Activated T-helper 1 cell treated with anti-CD3 and anti-CD28 coated beads, Interleukin-12 subunit alpha, Interleukin-12 subunit beta, Interleukin-2, Interleukin-4 antibody, amounts not matched to agents 30 ng/mL and 10 ng/mL and 1 ng/mL, durations not matched to agents 14 hours and 24 hours and 36 hours (primary cell): Measurements from ENCODE around the gene ZMYM2. TPM values are rescaled to one million over a fixed set of nuclear protein-coding genes. Genes with fewer than 3 reads are reported as not detected.

Experiments used
- DNase-seq: peaks from one replicate; pipeline ENCODE4 v3.0.0; 2021; ENCODE audit warnings: low spot score
- H3K27ac Mint-ChIP-seq: one replicate; pipeline ENCODE4 v1.8.0; 2021; ENCODE audit warnings: mild to moderate bottlenecking, mixed read lengths
- H3K27me3 Mint-ChIP-seq: one replicate; pipeline ENCODE4 v1.8.0; 2022; ENCODE audit warnings: mild to moderate bottlenecking, moderate library complexity, mixed read lengths; ENCODE audit not compliant: insufficient read depth
- H3K36me3 Mint-ChIP-seq: one replicate; pipeline ENCODE4 v1.8.0; 2021; ENCODE audit warnings: low read depth, mixed read lengths
- H3K4me1 Mint-ChIP-seq: one replicate; pipeline ENCODE4 v1.8.0; 2021; ENCODE audit warnings: low read depth, mixed read lengths
- H3K4me3 Mint-ChIP-seq: one replicate; pipeline ENCODE4 v1.8.0; 2021; ENCODE audit warnings: mild to moderate bottlenecking, moderate library complexity, mixed read lengths
- H3K9me3 Mint-ChIP-seq: one replicate; pipeline ENCODE4 v1.8.0; 2021; ENCODE audit warnings: mixed read lengths
- intact Hi-C: fragments of 100-400 bp; cut with micrococcal nuclease; formaldehyde crosslinking; loops from one replicate; pipeline ENCODE4 v1.15.1; 2024
- total RNA-seq: library from RNA; stranded (reverse); gene quantifications from 2 replicates; pipeline ENCODE4 v1.2.3, GENCODE V29; 2022

The ZMYM2 gene
- total RNA-seq = 60.9 and 65.1 TPM in 2 replicates

DNA sequence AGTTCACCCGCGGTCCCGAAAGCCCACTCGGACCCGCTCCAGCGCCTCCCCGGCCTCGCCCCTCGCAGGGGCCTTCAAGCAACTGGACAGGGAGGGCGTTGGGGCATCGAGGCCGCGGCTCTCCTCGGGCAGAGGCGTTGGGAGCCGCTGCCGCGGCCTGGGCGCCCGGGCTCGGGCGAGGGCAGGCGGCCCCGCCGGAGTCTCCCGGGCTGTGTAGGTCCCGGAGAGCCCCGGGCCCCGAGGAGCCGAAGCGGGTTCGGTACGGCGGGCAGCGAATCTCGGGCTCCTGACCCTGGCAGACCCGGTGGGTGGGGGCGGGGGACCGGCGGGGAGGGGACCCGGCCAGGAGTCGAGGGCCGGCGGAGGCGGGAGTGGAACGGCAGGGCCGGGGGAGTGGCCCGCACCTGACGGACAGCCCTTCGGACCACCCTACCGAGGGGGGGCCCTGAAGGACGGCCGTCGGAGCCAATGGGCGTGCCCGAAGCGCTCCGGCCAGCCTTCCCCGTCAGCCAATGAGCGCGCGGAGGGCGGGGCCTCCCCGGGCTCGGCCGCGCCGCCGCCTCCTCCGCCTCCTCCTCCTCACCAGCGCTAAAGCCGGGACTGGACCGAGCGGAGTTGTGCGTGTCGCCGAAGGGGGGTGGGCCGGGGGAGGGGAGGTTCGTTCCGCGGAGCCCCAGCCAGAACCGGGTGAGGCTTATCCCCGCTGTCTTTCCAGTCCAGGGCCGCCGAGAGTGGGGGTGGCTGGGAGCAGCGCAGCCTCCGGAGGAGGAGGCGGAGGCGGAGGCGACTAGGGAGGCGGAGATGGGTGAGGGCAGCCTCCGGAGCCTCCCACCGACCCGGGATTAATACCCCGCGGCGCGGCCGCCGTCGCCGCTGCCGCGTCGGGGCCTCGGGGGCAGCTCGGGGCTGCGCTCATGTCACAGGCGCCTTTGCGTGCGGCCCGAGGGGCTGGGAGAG, at the start of gene ZMYM2:
ZMYM2 (plus strand) TSS at position 573 of the 957 bp plus-strand sequence. CDS start 34,346 bp downstream, outside the sequence.
- peaks cover 9% of the 10 kb centered on the region for H3K27me3 Mint-ChIP-seq
- peak within 1 kb of the TSS; percentile 95 for H3K4me3 Mint-ChIP-seq
- peaks cover 25% of the 10 kb centered on the region for H3K4me1 Mint-ChIP-seq
- H3K36me3 Mint-ChIP-seq = peaks cover 9% of the 10 kb centered on the region
- intact Hi-C loops = loop anchor here (1.0 to 10.0 kb wide), 6 partner anchors 175 to 1646 kb away; partner anchors contain the start of genes CRYL1, IFT88, MICU2 and MPHOSPH8
- H3K27ac Mint-ChIP-seq = peak within 1 kb of the TSS; percentile 93
- DNase-seq = peak; percentile 97
- no peaks in the 10 kb centered on the region for H3K9me3 Mint-ChIP-seq

DNA sequence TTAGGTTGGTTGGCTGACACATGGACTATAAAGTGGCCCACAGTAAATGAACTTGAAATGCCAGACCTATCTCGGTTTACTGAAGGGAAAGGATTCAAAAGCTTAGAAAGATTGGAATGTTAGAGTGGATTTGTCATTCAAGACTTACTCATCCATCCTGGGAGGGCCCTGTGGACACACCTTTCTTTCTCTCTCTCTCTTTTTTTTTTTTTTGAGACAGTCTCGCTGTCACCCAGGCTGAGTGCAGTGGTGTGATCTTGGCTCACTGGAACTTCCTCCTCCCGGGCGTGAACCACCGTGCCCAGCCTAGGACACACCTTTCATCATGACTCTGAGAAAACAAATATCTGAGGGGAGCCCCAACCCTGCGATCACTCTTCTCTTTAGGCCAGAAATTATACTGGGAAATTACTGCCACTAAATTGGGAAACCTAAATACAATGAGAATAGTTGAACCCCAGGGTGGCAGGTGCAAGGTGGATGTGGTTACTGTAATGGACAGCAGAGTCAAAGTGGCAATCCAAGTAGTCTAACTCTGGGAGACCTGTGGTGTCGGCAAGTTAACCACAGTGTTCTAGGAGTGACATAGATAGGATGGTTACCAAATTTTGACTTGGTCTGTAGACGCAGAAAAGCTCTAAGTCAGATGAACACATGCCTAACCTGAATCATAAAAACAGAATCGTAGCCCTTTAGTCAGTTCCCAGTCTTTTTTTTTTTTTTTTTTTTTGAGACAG, 48.0 kb upstream of the ZMYM2 start:
- Mint-ChIP-seq H3K27me3 (peaks cover 4% of the 10 kb centered on the region), H3K36me3 (no peaks in the 10 kb centered on the region), H3K9me3 (no peaks in the 10 kb centered on the region), H3K4me1 (no peaks in the 10 kb centered on the region), H3K4me3 (no peak overlapping the region), H3K27ac (no peak overlapping the region)
- intact Hi-C loops = no loop called here
- no peak for DNase-seq

DNA sequence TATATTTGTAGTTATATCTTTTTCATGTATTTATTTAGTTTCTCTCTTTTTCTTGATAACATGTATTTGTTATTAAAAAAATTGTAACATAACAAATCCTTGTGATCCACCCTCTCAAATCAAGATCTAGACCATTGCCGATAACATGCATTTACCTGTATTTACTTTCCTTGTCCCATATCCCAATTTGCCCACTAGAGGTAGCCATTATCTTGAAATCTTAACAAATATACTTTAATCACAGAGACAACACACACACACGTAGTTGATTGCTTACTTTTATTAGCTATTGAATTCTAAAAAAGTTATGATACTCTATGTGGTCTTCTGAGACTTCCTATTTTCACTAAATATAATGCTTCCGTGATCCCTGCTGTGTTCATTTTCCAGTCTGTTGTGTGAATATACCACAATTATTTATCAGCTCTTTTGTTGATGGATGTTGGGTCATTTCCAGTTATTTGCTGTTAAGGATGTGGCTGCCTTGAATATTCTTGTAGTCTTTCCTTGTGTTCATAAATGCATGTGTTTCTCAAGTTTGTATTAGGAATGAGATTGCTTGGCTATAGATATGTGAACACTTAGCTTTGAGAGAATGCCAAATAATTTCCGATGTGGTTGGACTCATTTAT, 31.3 kb upstream of the ZMYM2 start:
- no peaks in the 10 kb centered on the region for H3K36me3 Mint-ChIP-seq
- no peak overlapping the region for H3K27ac Mint-ChIP-seq
- no peaks in the 10 kb centered on the region for H3K27me3 Mint-ChIP-seq
- no peaks in the 10 kb centered on the region for H3K4me1 Mint-ChIP-seq
- no peak for DNase-seq
- intact Hi-C loops = loop anchor here (1.0 kb wide), 2 partner anchors 33 to 236 kb away; no protein-coding TSS in a partner anchor
- H3K4me3 Mint-ChIP-seq = no peak overlapping the region
- no peaks in the 10 kb centered on the region for H3K9me3 Mint-ChIP-seq

DNA sequence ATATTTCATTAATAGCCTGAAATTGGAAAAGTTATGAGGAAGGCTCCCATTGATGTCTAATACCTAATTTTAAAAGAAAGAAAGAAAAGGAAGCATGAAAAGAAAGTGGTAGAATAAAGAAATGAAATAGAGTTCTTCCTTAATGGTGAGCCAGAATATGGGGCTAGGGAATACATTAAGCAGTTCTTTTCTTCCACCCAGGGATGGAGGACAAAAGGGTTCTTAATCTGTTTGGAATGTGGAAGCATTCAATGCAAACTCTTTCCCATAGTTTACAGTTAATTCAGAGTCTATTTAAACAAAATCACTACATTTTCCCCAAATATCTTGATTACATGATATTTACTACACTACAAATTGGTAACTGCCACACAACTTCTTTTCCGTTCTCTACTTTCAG, 18.4 kb upstream of the ZMYM2 start:
- Mint-ChIP-seq H3K4me3 (no peak overlapping the region), H3K27me3 (peaks cover 25% of the 10 kb centered on the region), H3K9me3 (no peaks in the 10 kb centered on the region), H3K27ac (no peak overlapping the region), H3K4me1 (no peaks in the 10 kb centered on the region), H3K36me3 (no peaks in the 10 kb centered on the region)
- DNase-seq = no peak
- intact Hi-C loops = no loop called here

DNA sequence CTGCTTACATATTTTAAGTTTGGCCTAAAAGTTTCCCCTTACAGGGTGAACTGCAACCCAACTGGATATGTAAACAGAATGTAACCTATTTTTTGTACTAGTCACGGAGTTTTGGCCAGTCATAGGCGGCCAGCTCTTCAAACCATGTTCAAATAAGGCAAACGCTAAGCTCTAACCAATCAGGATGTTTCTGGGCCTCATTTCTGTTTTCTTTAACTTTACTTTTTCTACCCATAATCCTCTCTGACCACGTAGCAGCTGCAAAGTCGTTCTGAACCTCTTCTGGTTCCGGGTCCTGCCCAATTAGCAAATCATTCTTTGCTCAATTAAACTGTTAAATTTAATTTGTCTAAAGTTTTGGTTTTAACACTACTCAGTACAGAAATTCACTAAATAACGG, 8.2 kb upstream of the ZMYM2 start:
- H3K4me3 Mint-ChIP-seq = no peak overlapping the region
- no peaks in the 10 kb centered on the region for H3K9me3 Mint-ChIP-seq
- H3K4me1 Mint-ChIP-seq = no peaks in the 10 kb centered on the region
- no peaks in the 10 kb centered on the region for H3K36me3 Mint-ChIP-seq
- no peak for DNase-seq
- H3K27me3 Mint-ChIP-seq = peaks cover 22% of the 10 kb centered on the region
- intact Hi-C loops = loop anchor here (10.0 kb wide), 2 partner anchors 614 to 1344 kb away; partner anchors contain the start of gene IFT88
- H3K27ac Mint-ChIP-seq = no peak overlapping the region

DNA sequence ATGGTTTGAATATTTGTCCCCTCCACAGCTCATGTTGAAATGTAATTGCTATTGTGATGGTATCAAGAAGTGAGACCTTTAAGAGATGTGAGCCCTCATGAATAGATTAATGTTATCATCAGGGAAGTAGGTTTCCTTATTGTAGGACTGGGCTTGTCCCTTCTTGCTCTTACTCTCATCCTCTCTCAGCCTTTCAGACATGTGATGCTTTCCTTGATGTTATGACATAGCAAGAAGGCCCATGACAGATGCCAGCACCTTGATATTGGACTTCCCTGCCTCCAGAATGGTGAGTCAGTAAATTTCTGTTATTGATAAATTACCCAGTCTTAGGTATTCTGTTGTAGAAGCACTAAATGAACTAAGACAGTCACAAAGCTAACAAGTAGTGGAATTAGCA, 5.7 kb upstream of the ZMYM2 start:
- Mint-ChIP-seq H3K27me3 (peaks cover 27% of the 10 kb centered on the region), H3K4me3 (no peak overlapping the region), H3K9me3 (no peaks in the 10 kb centered on the region), H3K4me1 (no peaks in the 10 kb centered on the region), H3K27ac (no peak overlapping the region), H3K36me3 (no peaks in the 10 kb centered on the region)
- intact Hi-C loops = loop anchor here (10.0 kb wide), 2 partner anchors 612 to 1342 kb away; partner anchors contain the start of gene IFT88
- no peak for DNase-seq

DNA sequence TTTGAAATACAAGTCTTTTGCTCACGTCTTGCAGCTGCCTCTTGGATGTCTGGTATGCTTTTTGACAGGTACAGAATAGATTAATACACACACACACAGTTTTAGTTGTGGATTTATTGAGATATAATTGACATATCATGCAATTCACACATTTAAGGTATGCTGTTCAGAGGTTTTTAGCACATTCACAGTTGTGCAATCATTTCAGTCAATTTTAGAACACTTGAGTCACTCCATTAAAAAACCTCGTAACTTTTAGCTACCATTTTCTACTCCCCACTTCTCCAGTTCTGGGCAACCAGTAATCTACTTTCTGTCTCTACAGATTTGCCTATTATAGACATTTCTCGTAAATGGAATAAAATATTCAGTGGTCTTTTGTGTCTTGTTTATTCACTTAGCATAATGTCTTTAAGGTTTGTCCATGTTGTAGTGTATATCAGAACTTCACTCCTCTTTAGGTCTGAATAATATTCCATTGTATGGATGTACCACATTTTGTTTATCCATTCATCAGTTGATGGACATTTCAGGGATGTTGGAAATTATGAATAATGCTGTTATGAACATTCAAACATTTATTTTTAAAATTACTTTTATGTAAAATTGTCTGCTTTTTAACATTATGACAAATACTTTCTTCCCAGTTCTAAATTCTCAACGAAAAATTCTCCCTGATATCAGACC, 2.5 kb upstream of the ZMYM2 start:
- Mint-ChIP-seq H3K36me3 (no peaks in the 10 kb centered on the region), H3K27me3 (peaks cover 20% of the 10 kb centered on the region), H3K9me3 (no peaks in the 10 kb centered on the region), H3K4me1 (peaks cover 13% of the 10 kb centered on the region), H3K4me3 (no peak overlapping the region), H3K27ac (no peak overlapping the region)
- no peak for DNase-seq
- intact Hi-C loops = loop anchor here (5.0 to 10.0 kb wide), 3 partner anchors 571 to 1339 kb away; partner anchors contain the start of genes CRYL1 and IFT88

DNA sequence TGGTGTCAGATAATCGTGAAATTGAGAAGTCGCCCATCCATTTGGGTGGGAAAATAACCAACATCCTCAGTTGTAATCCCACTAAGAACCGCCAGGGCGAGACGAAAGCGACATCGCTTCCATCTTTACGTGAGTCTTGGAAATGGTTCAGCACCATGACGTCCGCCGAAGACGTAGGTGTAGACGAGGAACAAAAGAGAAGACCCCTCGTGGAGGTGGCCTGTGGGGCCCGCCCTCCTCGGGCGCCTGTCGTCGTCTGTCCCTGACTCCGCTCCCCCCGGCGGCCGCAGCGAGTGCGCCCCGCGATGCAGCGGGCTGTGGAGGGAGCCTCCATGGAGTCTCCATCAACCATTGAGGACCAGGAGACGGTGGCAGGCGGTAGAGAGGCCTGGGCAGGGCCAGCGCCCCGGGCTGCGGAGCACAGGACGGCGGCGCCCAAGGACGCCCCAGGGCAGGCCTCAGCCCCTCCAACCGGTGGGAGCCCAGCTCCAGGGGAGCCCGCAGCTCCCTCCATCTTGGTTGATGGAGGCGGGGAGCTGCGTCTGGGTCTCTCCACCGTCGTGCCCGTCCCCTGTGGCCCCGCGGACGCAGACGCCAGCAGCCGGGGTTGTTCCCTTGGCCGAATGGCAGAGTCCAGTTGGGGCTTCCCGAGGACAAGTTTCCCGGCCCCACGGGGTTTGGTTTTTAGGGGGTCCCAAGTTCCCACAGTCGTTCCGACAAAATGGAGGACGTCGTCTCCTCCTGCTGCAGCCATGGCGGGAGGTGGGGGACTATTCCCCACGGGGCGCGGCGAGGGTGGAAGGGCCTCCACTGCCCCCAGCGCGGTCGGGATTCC, 990 bp upstream of the ZMYM2 start:
- H3K27me3 Mint-ChIP-seq = peaks cover 15% of the 10 kb centered on the region
- H3K9me3 Mint-ChIP-seq = no peaks in the 10 kb centered on the region
- peak overlapping the region; percentile 83 for H3K4me3 Mint-ChIP-seq
- peak; percentile 66 for DNase-seq
- intact Hi-C loops = loop anchor here (1.0 to 10.0 kb wide), 6 partner anchors 174 to 1647 kb away; partner anchors contain the start of genes CRYL1, IFT88, MICU2 and MPHOSPH8
- H3K36me3 Mint-ChIP-seq = peaks cover 9% of the 10 kb centered on the region
- H3K4me1 Mint-ChIP-seq = peaks cover 25% of the 10 kb centered on the region
- peak overlapping the region; percentile 91 for H3K27ac Mint-ChIP-seq

DNA sequence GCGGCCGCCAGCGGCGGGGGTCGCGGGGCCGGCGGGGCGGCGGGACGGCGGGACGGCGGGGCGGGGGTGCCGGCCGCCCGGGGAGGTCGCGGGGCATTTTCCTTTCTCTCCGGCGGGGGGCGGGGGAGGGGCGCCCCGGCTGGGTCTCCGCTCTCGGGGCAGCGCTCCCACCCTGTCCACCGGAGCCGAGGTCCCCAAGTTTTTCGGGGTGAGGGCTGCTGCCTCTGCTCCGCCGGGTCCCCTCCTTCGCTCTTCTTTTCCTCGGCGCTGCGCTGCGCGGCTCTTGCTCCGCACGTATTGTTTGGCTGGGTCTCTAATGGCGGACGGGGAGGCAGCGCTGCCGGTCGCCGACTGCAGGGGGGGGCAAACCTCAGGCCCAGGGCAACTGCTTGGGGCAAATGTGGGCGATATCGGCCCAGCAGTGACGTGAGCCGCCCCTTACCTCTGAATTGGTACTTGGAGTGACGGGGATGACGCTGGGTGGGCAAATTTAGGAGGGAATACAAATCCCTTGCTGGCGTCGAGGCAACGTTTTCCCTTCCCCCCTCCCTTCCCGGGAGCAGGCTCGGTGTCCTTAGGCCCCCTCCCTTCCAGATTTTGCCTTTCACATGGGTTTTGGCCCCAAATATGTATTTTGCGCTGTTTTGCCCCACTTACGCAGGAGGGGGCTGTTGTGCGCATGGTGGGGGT, 759 bp downstream of the ZMYM2 start:
- H3K9me3 Mint-ChIP-seq = no peaks in the 10 kb centered on the region
- peaks cover 25% of the 10 kb centered on the region for H3K4me1 Mint-ChIP-seq
- peaks cover 9% of the 10 kb centered on the region for H3K36me3 Mint-ChIP-seq
- intact Hi-C loops = loop anchor here (2.0 to 10.0 kb wide), 4 partner anchors 568 to 1646 kb away; partner anchors contain the start of genes CRYL1, IFT88 and MICU2
- peaks cover 8% of the 10 kb centered on the region for H3K27me3 Mint-ChIP-seq
- peak; percentile 56 for DNase-seq
- peak overlapping the region; percentile 95 for H3K4me3 Mint-ChIP-seq
- peak overlapping the region; percentile 93 for H3K27ac Mint-ChIP-seq

DNA sequence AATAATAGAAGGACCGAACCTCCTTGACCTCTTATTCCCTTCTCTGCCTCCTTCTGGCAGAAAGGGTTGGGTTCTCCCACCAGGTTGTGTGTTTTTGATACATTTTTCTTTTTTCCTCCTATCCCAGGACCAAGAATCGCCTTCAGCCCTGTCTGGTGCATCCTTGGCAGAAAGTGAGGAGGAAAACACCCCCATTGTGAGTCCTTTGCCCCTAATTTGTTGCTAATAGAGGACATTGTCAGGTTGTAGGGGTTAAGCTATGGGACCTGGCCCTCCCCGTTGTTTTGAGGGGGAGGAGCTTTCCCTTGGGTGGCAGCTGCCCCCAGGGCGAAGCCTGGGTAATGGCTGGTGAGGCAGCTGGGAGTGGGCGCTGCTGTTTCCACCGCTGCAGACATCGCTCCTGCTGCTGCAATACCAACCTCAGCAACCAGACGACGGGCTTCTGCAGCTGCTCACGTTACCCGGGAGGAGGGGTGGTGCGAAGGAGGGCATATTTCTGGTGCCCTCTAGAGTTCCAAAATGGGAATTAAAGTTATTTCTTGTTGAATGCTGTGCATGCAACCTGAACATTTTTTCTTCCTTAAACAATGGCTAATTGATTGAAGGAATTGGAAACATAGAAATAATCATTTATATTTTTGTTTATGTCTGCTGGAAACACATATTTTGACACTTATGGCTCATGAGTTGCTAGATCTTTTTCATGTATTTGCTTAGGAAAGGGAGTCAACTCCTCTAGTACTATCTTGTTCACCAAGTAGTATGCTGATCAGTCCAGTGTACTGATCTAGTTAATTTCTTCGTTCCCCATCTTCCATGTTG, 1.5 kb downstream of the ZMYM2 start:
- DNase-seq = peak; percentile 80
- Mint-ChIP-seq H3K9me3 (no peaks in the 10 kb centered on the region), H3K27me3 (peaks cover 8% of the 10 kb centered on the region), H3K4me3 (peak overlapping the region; percentile 95), H3K4me1 (peaks cover 25% of the 10 kb centered on the region), H3K27ac (peak overlapping the region; percentile 93), H3K36me3 (peaks cover 9% of the 10 kb centered on the region)
- intact Hi-C loops = loop anchor here (1.0 to 10.0 kb wide), 9 partner anchors 33 to 1645 kb away; partner anchors contain the start of genes CRYL1, IFT88, MICU2 and ZMYM5
